NCI-H1694 (cell line): ENCODE measurements around the gene C6orf47.

Experiments
- DNase-seq: peaks from one replicate; lab custom pipeline; 2025; lab: John Stamatoyannopoulos, UW

C6orf47 gene

GRCh38 chr6:31614684-31615578 lies 45.6 kb downstream of the C6orf47 start, which contains the start of gene AIF1:
Gene AIF1 (plus strand): TSS chr6:31615234. CDS start chr6:31615330, 96 bp downstream.
- DNase-seq, result no peak

- no peak for DNase-seq
These were observed 46.4 kb downstream of the C6orf47 start for GRCh38 chr6:31614075-31614619.

- DNase-seq, result no peak
These were observed 49.6 kb downstream of the C6orf47 start for GRCh38 chr6:31610968-31611367.

- DNase-seq, result no peak
These were observed 50.8 kb downstream of the C6orf47 start for GRCh38 chr6:31609519-31610406.
